22Rv1 (cell line): Measurements from ENCODE around the gene CLCA1.

ENCODE experiments used
- CTCF ChIP-seq: fragments of 450-650 bp; IDR thresholded peaks from 2 replicates; pipeline ENCODE4 v1.5.1; 2017; ENCODE audit warnings: mild to moderate bottlenecking
- ZFX ChIP-seq: fragments of 450-650 bp; IDR thresholded peaks from 2 replicates; pipeline ENCODE4 v1.6.1; 2017; ENCODE audit warnings: antibody characterized with exemption, borderline replicate concordance

GRCh38 chr1:86430376-86430775 lies 38.4 kb upstream of the CLCA1 start:
- TF ChIP-seq CTCF (no peak), ZFX (no peak)
